HG03378 (cell line): ENCODE measurements around the gene KLK11.

Source experiments
- ATAC-seq: cut with Tn5 transposase; IDR thresholded peaks from one replicate; pipeline ENCODE4 v1.9.1; 2021; ENCODE audit warnings: mild to moderate bottlenecking, moderate library complexity; ENCODE audit not compliant: unreplicated experiment

The KLK11 gene

GRCh38 chr19:51029718-51030117 is 3.3 kb upstream of the KLK11 start:
- ATAC-seq, result no peak

- no peak for ATAC-seq
Measured at GRCh38 chr19:51027873-51028272, 1.5 kb upstream of the KLK11 start.

GRCh38 chr19:51027126-51027806 is 850 bp upstream of the KLK11 start:
- ATAC-seq, result no peak

DNA sequence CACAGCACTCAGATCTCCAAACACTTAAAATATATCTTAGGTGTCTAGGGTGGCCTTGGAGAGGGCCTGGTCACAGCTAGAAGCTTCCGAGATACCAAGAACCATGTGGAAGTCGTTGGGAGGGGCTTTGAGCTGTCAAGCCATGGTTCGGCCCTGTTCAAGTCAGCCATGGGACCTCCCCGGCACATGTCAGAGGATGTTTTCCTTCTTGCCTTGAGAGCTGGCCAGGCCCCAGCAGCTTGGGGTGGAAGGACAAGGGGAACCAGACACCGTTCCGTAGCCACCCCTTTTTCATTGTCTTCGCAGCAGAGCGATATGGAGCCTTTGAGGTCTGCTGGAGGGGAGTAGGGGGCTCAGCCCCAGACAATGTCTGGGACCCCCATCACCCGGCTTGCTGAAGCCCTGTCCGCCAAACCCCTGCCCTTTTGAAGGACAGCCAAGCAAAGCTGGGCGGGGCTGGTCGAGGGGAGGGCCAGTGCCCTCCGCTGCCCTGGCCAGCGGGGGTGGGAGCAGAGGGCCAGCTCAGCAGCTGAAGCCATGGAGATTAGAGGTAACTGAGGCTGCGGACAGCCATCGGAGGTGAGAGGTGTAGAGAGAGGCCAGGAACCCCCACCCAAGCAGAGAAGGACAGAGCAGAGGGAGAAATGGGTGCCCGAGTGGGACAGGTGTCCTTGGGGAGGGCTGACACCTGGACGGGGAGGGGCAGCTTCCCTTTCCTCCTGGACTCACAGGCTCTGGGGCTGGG is 435 bp downstream of the KLK11 start:
- ATAC-seq, result no peak

DNA sequence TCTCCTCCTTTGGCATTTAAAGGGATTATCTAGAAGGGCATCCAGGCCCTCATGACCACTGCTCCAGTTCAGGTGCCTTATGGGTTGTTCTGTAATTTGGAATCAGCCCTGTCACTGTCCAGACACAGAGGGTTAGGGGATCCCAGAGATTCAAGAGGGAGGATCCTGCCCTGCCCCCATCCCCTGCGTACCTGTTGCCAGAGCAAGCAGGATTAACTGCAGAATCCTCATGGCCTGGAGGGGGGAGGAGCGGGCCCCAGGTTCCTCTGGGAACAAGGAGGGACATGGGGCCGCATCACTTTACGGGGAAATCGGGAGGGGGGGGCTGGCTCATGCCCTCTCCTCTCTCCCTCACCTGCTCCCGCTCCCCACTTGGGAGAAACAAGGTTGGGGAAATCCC is 1.0 kb downstream of the KLK11 start:
- no peak for ATAC-seq

DNA sequence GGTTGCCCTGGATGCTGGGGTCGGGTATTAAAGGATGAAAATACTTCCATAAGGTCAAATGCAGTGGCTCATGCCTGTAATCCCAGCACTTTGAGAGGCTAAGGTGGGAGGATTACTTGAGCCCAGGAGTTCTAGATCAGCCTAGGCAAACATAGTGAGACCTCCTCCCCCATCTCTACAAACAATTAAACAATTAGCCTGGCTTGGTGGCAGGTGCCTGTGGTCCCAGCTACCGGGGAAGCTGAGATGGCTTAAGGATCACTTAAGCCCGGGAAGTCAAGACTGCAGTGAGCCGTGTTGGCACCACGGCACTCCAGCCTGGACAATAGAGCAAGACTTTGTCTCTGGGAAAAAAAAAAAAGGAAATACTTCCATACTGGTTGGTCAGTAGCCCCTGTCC is 1.5 kb downstream of the KLK11 start:
- ATAC-seq, result no peak

DNA sequence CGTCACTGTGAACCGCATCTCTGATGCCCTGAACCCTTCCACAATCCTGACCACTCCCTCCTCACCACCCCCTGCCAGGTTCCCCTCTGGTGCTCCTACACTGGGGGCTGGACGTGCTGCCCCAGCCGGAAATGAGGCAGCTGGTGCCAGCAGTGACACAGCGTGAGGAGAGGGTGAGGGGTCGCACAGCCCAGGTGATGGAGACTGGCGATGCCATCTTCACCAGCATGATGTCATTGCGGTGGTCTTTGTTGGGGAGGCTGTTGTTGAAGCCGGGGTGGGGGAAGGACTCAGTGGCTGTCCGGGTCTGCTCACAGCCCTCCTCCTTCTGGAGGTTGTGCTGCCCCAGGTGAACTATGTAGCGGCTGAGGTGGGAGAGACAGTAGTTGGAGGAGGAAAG is 2.5 kb downstream of the KLK11 start:
- no peak for ATAC-seq

GRCh38 chr19:51022526-51022925 is 3.9 kb downstream of the KLK11 start:
- ATAC-seq, result no peak

DNA sequence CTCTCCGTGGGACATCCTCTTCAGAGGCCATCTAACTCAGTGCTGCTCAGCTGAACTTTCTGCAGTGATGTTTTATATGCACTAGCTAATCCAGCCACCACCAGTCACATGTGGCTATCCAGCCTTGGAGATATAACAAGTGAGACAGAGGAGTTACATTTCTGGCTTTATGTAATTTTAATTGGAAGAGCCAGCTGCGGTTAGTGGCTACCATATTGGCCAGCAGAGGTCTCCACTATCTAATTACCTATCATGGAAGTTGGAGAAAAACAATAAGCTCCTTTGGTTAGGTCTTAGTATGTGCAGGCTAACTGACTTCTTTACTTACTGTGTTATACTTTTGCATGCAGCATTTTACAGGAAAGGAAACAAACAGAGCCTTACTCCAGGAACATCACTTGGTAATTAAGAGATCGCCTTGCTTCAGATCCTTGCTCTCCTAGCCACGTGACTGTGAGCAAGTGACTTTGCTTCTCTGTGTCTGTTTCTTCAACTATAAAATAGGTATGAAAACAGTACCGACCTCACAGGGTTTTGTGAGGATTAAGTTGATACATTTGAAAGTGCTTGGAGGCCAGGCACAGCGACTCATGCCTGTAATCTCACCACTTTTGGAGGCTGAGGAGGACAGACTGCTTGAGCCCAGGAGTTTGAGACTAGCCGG is 5.3 kb downstream of the KLK11 start:
- ATAC-seq, result no peak

- ATAC-seq, result no peak
Measured at GRCh38 chr19:51019544-51019925, 6.9 kb downstream of the KLK11 start, which contains the start of gene KLK10. TSS of gene KLK10 (minus strand) at chr19:51019709. CDS start at chr19:51019130, 579 bp downstream.

- no peak for ATAC-seq
Measured at GRCh38 chr19:51018745-51019543, 7.5 kb downstream of the KLK11 start.

GRCh38 chr19:51016798-51017683 is 9.4 kb downstream of the KLK11 start:
- no peak for ATAC-seq

GRCh38 chr19:51015691-51016267 is 10.6 kb downstream of the KLK11 start:
- no peak for ATAC-seq

GRCh38 chr19:51014242-51014641 is 12.2 kb downstream of the KLK11 start:
- ATAC-seq, result no peak

- no peak for ATAC-seq
Measured at GRCh38 chr19:51012661-51013190, 13.7 kb downstream of the KLK11 start.

GRCh38 chr19:51010066-51010795 is 16.2 kb downstream of the KLK11 start:
- no peak for ATAC-seq

GRCh38 chr19:51009061-51009891 is 17.1 kb downstream of the KLK11 start:
- no peak for ATAC-seq

GRCh38 chr19:51007488-51007887 is 18.9 kb downstream of the KLK11 start:
- no peak for ATAC-seq
